MCF 10A (cell line): Measurements from ENCODE around the gene MYOM1. TPM values are rescaled to one million over a fixed set of nuclear protein-coding genes. Genes with fewer than 3 reads are reported as not detected.
"Not testable (repeated sequence)": the region's sequence is repeated elsewhere in the genome, so short reads cannot be mapped to it uniquely, and the experiment has no call there.

Experiments
- BruUV-seq: library from RNA; stranded (reverse); fragments of 400-500 nt; replicated peaks from 2 replicates; lab custom pipeline; 2021; lab: Mats Ljungman, UMichigan
- CTCF ChIA-PET: fragments of 300-600 bp; sonication (Branson Sonifier 250); formaldehyde crosslinking; extraction: SDS; loops from one replicate; lab custom pipeline; 2021; ENCODE audit warnings: antibody characterized with exemption, inconsistent platforms; lab: Yijun Ruan, JAX
- POLR2A ChIA-PET: fragments of 300-600, 350-650 bp; sonication (Branson Sonifier 250); formaldehyde crosslinking; extraction: SDS; loops from one replicate; lab custom pipeline; 2020; ENCODE audit warnings: antibody characterized with exemption, inconsistent platforms; lab: Yijun Ruan, JAX
- DNase-seq: peaks from one replicate; pipeline ENCODE4 v3.0.0-alpha.2; 2018; ENCODE audit not compliant: unreplicated experiment
- H3K27ac Mint-ChIP-seq: one replicate; pipeline ENCODE4 v1.8.0; 2022; ENCODE audit warnings: mild to moderate bottlenecking, low read depth, mixed read lengths; ENCODE audit not compliant: unreplicated experiment
- H3K27me3 Mint-ChIP-seq: one replicate; pipeline ENCODE4 v1.8.0; 2022; ENCODE audit warnings: mixed read lengths; ENCODE audit not compliant: insufficient read depth, unreplicated experiment
- H3K36me3 Mint-ChIP-seq: one replicate; pipeline ENCODE4 v1.8.0; 2022; ENCODE audit warnings: mild to moderate bottlenecking, moderate library complexity, mixed read lengths; ENCODE audit not compliant: insufficient read depth, unreplicated experiment
- H3K4me1 Mint-ChIP-seq: one replicate; pipeline ENCODE4 v1.8.0; 2022; ENCODE audit warnings: mixed read lengths; ENCODE audit not compliant: insufficient read depth, unreplicated experiment
- H3K4me3 Mint-ChIP-seq: one replicate; pipeline ENCODE4 v1.8.0; 2022; ENCODE audit warnings: mild to moderate bottlenecking, moderate library complexity, mixed read lengths; ENCODE audit not compliant: unreplicated experiment
- H3K9me3 Mint-ChIP-seq: one replicate; pipeline ENCODE4 v1.8.0; 2022; ENCODE audit warnings: mixed read lengths; ENCODE audit not compliant: unreplicated experiment
- CTCF ChIP-seq: fragments of 200-600 bp; IDR thresholded peaks from one replicate; pipeline ENCODE4 v1.8.0; 2022; ENCODE audit warnings: antibody characterized with exemption, mild to moderate bottlenecking; ENCODE audit not compliant: unreplicated experiment
- intact Hi-C: fragments of 100-400 bp; cut with micrococcal nuclease; formaldehyde crosslinking; loops from 2 replicates; pipeline ENCODE4 v1.14.1; 2022
- total RNA-seq: library from RNA; stranded (reverse); gene quantifications from 2 replicates; pipeline ENCODE4 v1.2.3, GENCODE V29; 2022

MYOM1 gene
- total RNA-seq, 1 experiment from 2014 or later: 0.21 TPM

- TF ChIP-seq CTCF: no peak
- no peak overlapping the region for H3K4me3 Mint-ChIP-seq
- intact Hi-C loops: no loop called here
- no peaks in the 10 kb centered on the region for H3K27me3 Mint-ChIP-seq
- ChIA-PET POLR2A (no interaction called here), CTCF (interaction anchor here (0.7 kb wide), 1 partner anchor 33 kb away, joined by 3 read pairs; no protein-coding TSS in a partner anchor)
- no peaks in the 10 kb centered on the region for H3K9me3 Mint-ChIP-seq
- H3K36me3 Mint-ChIP-seq: peaks cover 12% of the 10 kb centered on the region
- no TSS peak for BruUV-seq
- no peaks in the 10 kb centered on the region for H3K4me1 Mint-ChIP-seq
- no peak overlapping the region for H3K27ac Mint-ChIP-seq
- DNase-seq: no peak
Observed at GRCh38 chr18:3223356-3223755, 3.6 kb upstream of the MYOM1 start.

- Mint-ChIP-seq H3K4me3 (no peak overlapping the region), H3K27me3 (no peaks in the 10 kb centered on the region), H3K36me3 (peaks cover 6% of the 10 kb centered on the region), H3K4me1 (peaks cover 7% of the 10 kb centered on the region), H3K9me3 (no peaks in the 10 kb centered on the region), H3K27ac (no peak overlapping the region)
- intact Hi-C loops: no loop called here
- no peak for DNase-seq
- no TSS peak for BruUV-seq
- no peak for TF ChIP-seq CTCF
- CTCF ChIA-PET: interaction anchor here (0.5 to 2.3 kb wide), 8 partner anchors 10 to 446 kb away, joined by 3 to 11 read pairs (median 3); no protein-coding TSS in a partner anchor
- POLR2A ChIA-PET: no interaction called here
Observed at GRCh38 chr18:3221496-3221895, 1.7 kb upstream of the MYOM1 start.

GRCh38 chr18:3220868-3221267 is 1.1 kb upstream of the MYOM1 start:
- H3K4me1 Mint-ChIP-seq, H3K4me3 Mint-ChIP-seq: not testable (repeated sequence)
- CTCF ChIA-PET: interaction anchor here (0.5 to 2.3 kb wide), 7 partner anchors 8 to 158 kb away, joined by 3 to 11 read pairs (median 4); no protein-coding TSS in a partner anchor

GRCh38 chr18:3219241-3219630 is 532 bp downstream of the MYOM1 start:
- Mint-ChIP-seq H3K36me3 (peaks cover 6% of the 10 kb centered on the region), H3K27ac (peak overlapping the region; percentile 28), H3K27me3 (no peaks in the 10 kb centered on the region), H3K9me3 (no peaks in the 10 kb centered on the region), H3K4me1 (peaks cover 7% of the 10 kb centered on the region), H3K4me3 (no peak overlapping the region)
- no peak for DNase-seq
- BruUV-seq: no TSS peak
- POLR2A ChIA-PET: interaction anchor here (1.2 kb wide), 1 partner anchor 10 kb away, joined by 3 read pairs; no protein-coding TSS in a partner anchor
- intact Hi-C loops: no loop called here
- CTCF ChIA-PET: interaction anchor here (0.9 to 2.2 kb wide), 2 partner anchors 10 to 271 kb away, joined by 4 to 9 read pairs; no protein-coding TSS in a partner anchor
- no peak for TF ChIP-seq CTCF

More at GRCh38 chr18:3220868-3221267, 1.1 kb upstream of the MYOM1 start:
- BruUV-seq, H3K9me3 Mint-ChIP-seq, H3K27ac Mint-ChIP-seq, H3K27me3 Mint-ChIP-seq, DNase-seq, intact Hi-C loops, H3K36me3 Mint-ChIP-seq: not testable (repeated sequence)
- POLR2A ChIA-PET: interaction anchor here (0.6 kb wide), 1 partner anchor 75 kb away, joined by 3 read pairs; no protein-coding TSS in a partner anchor
